ENCODE measurements around the gene TM2D1. TPM values are rescaled to one million over a fixed set of nuclear protein-coding genes. Genes with fewer than 3 reads are reported as not detected.

TM2D1 gene
- total RNA-seq: 29.4 and 40.7 TPM in 2 replicates

GRCh38 chr1:61724813-61725694 lies at the start of gene TM2D1:
Gene TM2D1, minus strand, starts transcription at chr1:61725141. Its CDS starts 21 bp downstream, at chr1:61725120.

GRCh38 chr1:61741711-61742619 lies 17.0 kb upstream of the TM2D1 start, which contains the start of gene PATJ:
Gene PATJ, plus strand, starts transcription at chr1:61742480. Its CDS starts 20,413 bp downstream, at chr1:61762893.

Other genes with a start within 250 kb of the TM2D1 start
- 11.0 and 11.1 TPM in 2 replicates for gene PATJ, start 17.3 kb upstream of the TM2D1 start, total RNA-seq